NCI-H69 (cell line): ENCODE measurements around the gene SGCA.

Source experiments
- DNase-seq: peaks from one replicate; lab custom pipeline; 2025; lab: John Stamatoyannopoulos, UW

The SGCA gene

GRCh38 chr17:50209472-50210239 lies 43.9 kb downstream of the SGCA start:
- DNase-seq, result peak; percentile 37

- DNase-seq, result no peak
These were observed 44.7 kb downstream of the SGCA start for GRCh38 chr17:50210240-50211225.

GRCh38 chr17:50211249-50212120 lies 45.7 kb downstream of the SGCA start:
- no peak for DNase-seq

- no peak for DNase-seq
These were observed 46.5 kb downstream of the SGCA start for GRCh38 chr17:50212121-50212843.

- DNase-seq, result peak; percentile 53
These were observed 47.5 kb downstream of the SGCA start for GRCh38 chr17:50213026-50214022.

DNA sequence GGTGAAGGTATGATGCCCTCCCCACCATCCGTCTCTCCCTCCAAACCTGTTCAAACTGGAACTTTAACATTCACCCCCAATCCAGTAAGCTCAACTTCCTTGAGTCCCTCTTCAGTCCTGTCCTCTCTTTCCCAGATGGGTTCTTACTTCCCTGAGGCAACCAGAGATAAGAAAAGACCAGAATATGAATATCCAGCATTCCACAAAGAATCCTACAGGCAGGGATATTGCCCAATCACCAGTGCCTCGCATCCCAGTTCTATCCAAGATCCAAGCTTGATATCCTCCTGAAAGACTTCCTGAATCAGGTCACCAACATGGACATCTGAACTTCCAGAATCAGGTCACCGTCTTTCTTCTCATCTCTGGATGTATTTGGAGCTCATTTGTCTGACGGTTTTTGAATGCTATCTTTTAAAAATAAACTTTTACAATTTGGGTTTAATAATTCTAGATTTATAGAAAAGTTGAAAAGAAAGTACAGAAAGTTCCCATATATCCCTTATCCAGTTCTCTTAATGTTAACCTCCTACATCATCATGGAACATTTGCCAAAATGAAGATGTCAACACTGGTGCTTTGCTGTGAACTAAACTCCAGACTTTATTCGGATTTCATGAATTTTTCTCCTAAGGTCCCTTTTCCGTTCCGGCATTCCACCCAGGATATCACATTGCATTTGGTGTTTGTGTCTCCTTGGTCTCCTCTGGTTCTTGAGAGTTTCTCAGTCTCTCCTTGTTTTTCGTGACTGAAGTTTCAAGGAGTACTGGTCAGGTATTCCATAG lies 49.4 kb downstream of the SGCA start:
- no peak for DNase-seq

- DNase-seq, result no peak
These were observed 51.8 kb downstream of the SGCA start for GRCh38 chr17:50217591-50217990.

- DNase-seq, result no peak
These were observed 52.4 kb downstream of the SGCA start for GRCh38 chr17:50218071-50218759.

DNA sequence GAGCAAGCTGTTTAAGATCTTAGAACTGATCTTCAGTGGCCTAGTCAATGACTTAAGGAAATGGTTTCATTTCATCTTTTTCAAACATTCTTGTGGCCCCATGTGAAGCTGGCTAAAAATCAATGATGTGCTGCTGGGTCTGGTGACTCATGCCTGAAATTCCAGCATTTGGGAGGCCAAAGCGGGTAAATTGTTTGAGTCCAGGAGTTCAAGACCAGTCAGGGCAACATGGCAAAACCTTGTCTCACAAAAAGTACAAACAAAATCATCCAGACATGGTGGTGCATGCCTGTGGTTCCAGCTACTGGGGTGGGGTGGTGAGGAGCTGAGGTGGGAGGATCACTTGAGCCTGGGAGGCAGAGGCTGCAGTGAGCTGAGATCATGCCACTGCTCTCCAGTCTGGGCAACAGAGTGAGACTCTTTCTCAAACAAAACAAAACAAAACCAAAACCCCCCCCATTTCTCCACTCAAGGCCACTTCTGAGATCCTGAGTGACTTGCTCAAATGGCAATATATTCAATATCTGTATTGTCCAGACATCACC lies 53.0 kb downstream of the SGCA start:
- no peak for DNase-seq

DNA sequence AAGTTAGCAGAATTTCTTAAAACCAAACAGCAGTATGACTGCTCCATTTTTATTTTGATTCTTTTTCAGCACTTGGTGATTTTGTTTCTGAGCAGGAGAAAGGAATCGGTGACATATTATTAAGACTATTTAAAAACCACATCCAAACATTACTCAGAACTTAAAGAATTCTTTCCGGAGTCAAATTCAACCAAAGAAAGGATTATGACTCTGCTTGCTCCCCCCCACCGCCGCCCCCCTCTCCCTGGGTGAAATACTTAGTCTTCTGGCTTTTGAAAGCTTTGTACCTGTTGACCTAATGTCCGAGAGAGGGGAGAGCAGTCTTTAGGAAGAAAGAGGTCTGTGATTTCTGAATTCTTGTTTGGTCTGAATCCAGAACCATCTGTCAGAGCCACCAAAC lies 53.5 kb downstream of the SGCA start:
- no peak for DNase-seq

DNA sequence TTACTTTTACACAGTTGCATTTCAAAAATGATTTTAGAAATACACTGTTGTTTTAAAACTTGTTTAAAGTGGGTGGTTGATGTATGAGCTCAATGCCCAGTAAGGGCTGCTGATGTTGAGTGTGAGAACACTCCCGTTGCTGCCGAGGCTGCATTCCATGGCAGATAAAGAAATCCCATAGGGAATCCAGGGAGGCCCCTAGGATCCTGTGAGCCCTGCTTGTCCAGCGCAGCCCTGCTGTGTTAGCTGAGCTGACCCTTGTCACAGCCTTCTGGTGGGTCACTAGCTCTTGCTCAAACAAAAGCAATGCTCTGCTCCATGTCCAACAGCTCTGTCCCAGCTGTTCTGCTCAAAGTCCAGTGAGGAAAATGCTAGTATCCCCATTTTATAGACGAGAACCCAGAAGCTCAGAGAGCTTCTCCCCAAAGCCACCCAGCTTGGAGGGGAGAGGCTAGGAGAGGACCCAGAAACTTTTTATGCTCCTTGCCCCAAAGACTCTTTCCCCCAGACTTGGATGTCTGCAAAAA lies 54.2 kb downstream of the SGCA start:
- no peak for DNase-seq

DNA sequence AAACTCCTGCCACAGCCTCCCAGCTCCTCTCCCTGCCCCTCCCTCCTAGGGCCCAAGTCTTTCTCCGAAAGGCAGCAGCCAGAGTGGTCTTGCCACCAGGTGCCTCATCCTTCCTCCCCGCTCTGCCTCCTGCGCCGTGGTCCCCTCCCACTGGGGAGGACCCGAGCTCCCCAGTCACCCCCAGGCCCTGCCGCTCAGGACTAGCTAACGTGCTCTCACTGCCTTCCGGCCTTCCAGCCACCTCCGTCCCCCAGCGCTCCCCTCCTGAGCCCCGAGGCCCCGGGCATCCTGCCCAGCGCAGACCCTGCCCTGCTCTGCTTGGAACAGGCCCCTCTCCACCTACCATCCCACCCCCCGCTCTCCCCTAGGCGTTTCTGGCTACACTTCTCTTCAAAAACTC lies 55.0 kb downstream of the SGCA start:
- DNase-seq, result no peak

DNA sequence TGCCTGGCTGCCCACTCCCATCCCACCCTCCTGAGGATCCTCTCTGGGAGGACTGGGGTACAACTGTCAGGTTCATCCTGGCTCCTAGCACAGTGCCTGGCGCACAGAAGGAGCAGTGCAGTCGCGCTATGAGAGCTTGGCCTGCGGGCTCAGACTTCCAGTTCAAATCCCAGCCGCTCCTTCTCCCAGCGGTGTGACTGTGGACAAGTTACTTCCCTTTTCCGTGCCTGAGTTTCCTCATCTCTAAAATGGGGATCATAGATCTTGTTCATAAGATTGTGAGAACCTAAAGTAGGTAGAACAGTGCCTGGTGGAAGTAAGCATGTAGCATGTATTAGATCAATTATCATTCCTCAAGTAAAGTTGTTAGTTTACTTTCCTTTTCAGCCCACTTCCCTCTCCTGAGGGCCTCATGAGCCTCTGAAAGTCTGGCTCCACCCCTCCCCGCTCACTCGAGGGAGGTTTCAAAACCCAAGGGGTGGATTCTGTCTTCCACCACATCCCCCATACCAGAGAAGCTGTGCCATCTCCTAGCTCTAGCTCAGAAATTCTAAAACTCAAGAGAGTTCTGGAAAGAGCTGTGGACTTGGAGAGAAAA lies 55.6 kb downstream of the SGCA start:
- DNase-seq, result no peak

DNA sequence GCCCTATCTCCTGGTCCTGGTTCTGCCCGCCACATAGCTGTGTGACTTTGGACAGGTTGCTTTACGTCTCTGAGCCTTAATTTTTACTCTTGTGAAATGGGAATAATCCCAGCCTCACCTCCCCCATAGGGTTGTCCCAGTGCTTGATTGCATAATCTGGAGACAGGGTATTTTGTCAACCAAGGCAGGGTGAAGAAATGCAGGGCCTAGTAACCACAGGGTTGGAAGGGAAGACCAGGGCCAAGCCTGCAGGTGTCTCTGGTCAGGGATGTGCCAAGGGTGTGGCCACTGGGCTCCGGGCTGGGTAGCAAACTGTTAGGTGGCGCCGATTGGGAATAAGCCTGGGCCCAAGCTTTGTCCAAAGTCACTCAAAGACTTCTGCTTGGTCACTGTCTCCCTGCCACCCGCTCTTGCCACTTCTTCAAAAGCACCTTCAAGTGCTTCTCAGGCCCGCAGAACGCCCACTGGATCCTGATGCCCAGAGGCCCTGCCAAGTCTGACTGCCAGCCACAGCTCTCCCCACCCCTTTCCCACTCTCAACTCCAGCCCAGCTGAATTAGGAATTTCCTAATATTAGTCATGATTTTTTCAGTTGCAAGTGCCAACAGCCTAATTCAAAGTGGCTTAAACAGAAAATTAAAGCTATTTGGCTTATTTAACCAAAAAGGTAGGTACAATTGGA lies 56.2 kb downstream of the SGCA start:
- DNase-seq, result no peak

GRCh38 chr17:50222922-50223321 lies 57.1 kb downstream of the SGCA start:
- DNase-seq, result no peak
